PC-9 (cell line): Measurements from ENCODE around the gene FDPS. TPM values are rescaled to one million over a fixed set of nuclear protein-coding genes. Genes with fewer than 3 reads are reported as not detected.

ENCODE experiments used
- BruUV-seq: library from RNA; stranded (reverse); fragments of 400-500 nt; replicated peaks from 2 replicates; lab custom pipeline; 2021; lab: Mats Ljungman, UMichigan
- CTCF ChIA-PET: fragments of 300-600 bp; sonication (Branson Sonifier 250); formaldehyde crosslinking; loops from one replicate; lab custom pipeline; 2022; ENCODE audit warnings: antibody characterized with exemption; lab: Charles Lee
- POLR2A ChIA-PET: fragments of 300-600 bp; sonication (Branson Sonifier 250); formaldehyde crosslinking; loops from one replicate; lab custom pipeline; 2022; ENCODE audit warnings: antibody characterized with exemption; ENCODE audit not compliant: unreplicated experiment; lab: Charles Lee
- DNase-seq, 2 experiments: peaks; one replicate each; pipeline versions ENCODE4 v3.0.0 to v3.0.0-alpha.2; 2015 to 2022; ENCODE audit warnings: mixed read lengths in 1 of 2
- H2AFZ ChIP-seq: fragments of 200-600 bp; sonication (generic); 2 replicates; pipeline ENCODE4 v1.8.1; 2017; ENCODE audit warnings: antibody characterized with exemption
- H3F3A ChIP-seq: fragments of 200-600 bp; sonication (generic); 2 replicates; pipeline ENCODE4 v1.8.1; 2017; ENCODE audit warnings: antibody characterized with exemption, mild to moderate bottlenecking, low read depth; ENCODE audit not compliant: insufficient read depth
- H3K27ac ChIP-seq: fragments of 200-600 bp; sonication (generic); 2 replicates; pipeline ENCODE4 v1.6.1; 2016; ENCODE audit warnings: mixed run types
- H3K27me3 ChIP-seq: fragments of 200-600 bp; sonication (generic); 2 replicates; pipeline ENCODE4 v1.6.1; 2016; ENCODE audit warnings: low read depth, mixed run types; ENCODE audit not compliant: insufficient read depth
- H3K36me3 ChIP-seq: fragments of 200-600 bp; sonication (generic); 2 replicates; pipeline ENCODE4 v1.6.1; 2016; ENCODE audit warnings: low read depth, mixed run types
- H3K4me1 ChIP-seq: fragments of 200-600 bp; sonication (generic); replicated peaks from 2 replicates; pipeline ENCODE4 v1.6.1; 2016; ENCODE audit warnings: mixed run types; ENCODE audit not compliant: insufficient read depth
- H3K4me2 ChIP-seq: fragments of 200-600 bp; sonication (generic); 2 replicates; pipeline ENCODE4 v1.6.1; 2017; ENCODE audit warnings: mixed run types
- H3K4me3 ChIP-seq: fragments of 200-600 bp; sonication (generic); 2 replicates; pipeline ENCODE4 v1.6.1; 2016; ENCODE audit warnings: mixed run types
- H3K79me2 ChIP-seq: fragments of 200-600 bp; sonication (generic); 2 replicates; pipeline ENCODE4 v1.6.1; 2017; ENCODE audit warnings: low read depth, mixed run types
- H3K9me2 ChIP-seq: fragments of 200-600 bp; sonication (generic); 2 replicates; pipeline ENCODE4 v1.8.1; 2017; ENCODE audit warnings: mild to moderate bottlenecking; ENCODE audit not compliant: insufficient read depth
- H3K9me3 ChIP-seq: fragments of 200-600 bp; sonication (generic); 2 replicates; pipeline ENCODE4 v1.8.1; 2016; ENCODE audit warnings: low read depth; ENCODE audit not compliant: insufficient read depth
- H4K20me1 ChIP-seq: fragments of 200-600 bp; sonication (generic); 2 replicates; pipeline ENCODE4 v1.8.1; 2017; ENCODE audit not compliant: insufficient read depth
- EZH2 ChIP-seq: fragments of 200-600 bp; sonication (generic); IDR thresholded peaks from 2 replicates; pipeline ENCODE4 v1.8.0; 2017; ENCODE audit warnings: antibody characterized with exemption, low read depth
- intact Hi-C: fragments of 100-400 bp; cut with micrococcal nuclease; formaldehyde crosslinking; loops from one replicate; pipeline ENCODE4 v1.10.0; 2022; ENCODE audit not compliant: unreplicated experiment
- total RNA-seq: library from RNA; stranded (reverse); gene quantifications from 2 replicates; pipeline ENCODE4 v1.2.3, GENCODE V29; 2021
- TF ChIP-seq, protein P1 (sequence below): fragments of 200-600 bp; sonication (generic); conservative IDR thresholded peaks from 2 replicates; pipeline ENCODE4 v1.6.1; 2017; ENCODE audit warnings: mixed run types, antibody characterized with exemption, mild to moderate bottlenecking, moderate library complexity

The FDPS gene
- total RNA-seq, 1 experiment from 2014 or later = 568 TPM

GRCh38 chr1:155323729-155324036, 15.0 kb downstream of the FDPS start:
- H3K4me2 ChIP-seq = peak overlapping the region; percentile 98
- intact Hi-C loops = loop anchor here (1.0 to 5.0 kb wide), 8 partner anchors 15 to 351 kb away; partner anchors contain the start of genes CKS1B, FDPS, HCN3 and KRTCAP2
- peaks cover 36% of the 10 kb centered on the region for H3F3A ChIP-seq
- BruUV-seq = no TSS peak
- ChIA-PET CTCF (interaction anchor here (1.0 kb wide), 1 partner anchor 73 kb away, joined by 12 read pairs; no protein-coding TSS in a partner anchor), POLR2A (interaction anchor here (0.5 to 1.2 kb wide), 12 partner anchors 14 to 1333 kb away, joined by 3 to 24 read pairs (median 3); partner anchors contain the start of gene HCN3)
- H3K9me2 ChIP-seq = no peaks in the 10 kb centered on the region
- H3K27me3 ChIP-seq = no peaks in the 10 kb centered on the region
- TF ChIP-seq, protein P1, sequence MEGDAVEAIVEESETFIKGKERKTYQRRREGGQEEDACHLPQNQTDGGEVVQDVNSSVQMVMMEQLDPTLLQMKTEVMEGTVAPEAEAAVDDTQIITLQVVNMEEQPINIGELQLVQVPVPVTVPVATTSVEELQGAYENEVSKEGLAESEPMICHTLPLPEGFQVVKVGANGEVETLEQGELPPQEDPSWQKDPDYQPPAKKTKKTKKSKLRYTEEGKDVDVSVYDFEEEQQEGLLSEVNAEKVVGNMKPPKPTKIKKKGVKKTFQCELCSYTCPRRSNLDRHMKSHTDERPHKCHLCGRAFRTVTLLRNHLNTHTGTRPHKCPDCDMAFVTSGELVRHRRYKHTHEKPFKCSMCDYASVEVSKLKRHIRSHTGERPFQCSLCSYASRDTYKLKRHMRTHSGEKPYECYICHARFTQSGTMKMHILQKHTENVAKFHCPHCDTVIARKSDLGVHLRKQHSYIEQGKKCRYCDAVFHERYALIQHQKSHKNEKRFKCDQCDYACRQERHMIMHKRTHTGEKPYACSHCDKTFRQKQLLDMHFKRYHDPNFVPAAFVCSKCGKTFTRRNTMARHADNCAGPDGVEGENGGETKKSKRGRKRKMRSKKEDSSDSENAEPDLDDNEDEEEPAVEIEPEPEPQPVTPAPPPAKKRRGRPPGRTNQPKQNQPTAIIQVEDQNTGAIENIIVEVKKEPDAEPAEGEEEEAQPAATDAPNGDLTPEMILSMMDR = no peak
- TF ChIP-seq EZH2 = no peak
- H3K79me2 ChIP-seq = 0 out of 2 replicates have a peak, but pooled peaks cover 4% of the 10 kb centered on the region
- H3K27ac ChIP-seq = peak overlapping the region; percentile 49
- peak; percentile 79 to 90 for DNase-seq
- peak overlapping the region; percentile 96 for H3K4me3 ChIP-seq
- H3K36me3 ChIP-seq = peaks cover under 1% of the 10 kb centered on the region; the same call in 1 of the 2 replicates
- no peaks in the 10 kb centered on the region; the same call in none of the 2 replicates for H4K20me1 ChIP-seq
- peaks cover 9% of the 10 kb centered on the region; the same call in 1 of the 2 replicates for H3K4me1 ChIP-seq
- H2AFZ ChIP-seq = peak overlapping the region; percentile 100
- no peaks in the 10 kb centered on the region for H3K9me3 ChIP-seq

- Histone ChIP-seq H3K4me1 (peaks cover 9% of the 10 kb centered on the region; the same call in 1 of the 2 replicates), H3K9me3 (no peaks in the 10 kb centered on the region), H3K4me2 (peak overlapping the region; percentile 98), H3K79me2 (0 out of 2 replicates have a peak, but pooled peaks cover 4% of the 10 kb centered on the region), H3K27ac (peak overlapping the region; percentile 49), H3F3A (peaks cover 31% of the 10 kb centered on the region), H4K20me1 (no peaks in the 10 kb centered on the region; the same call in none of the 2 replicates), H3K27me3 (no peaks in the 10 kb centered on the region), H3K9me2 (no peaks in the 10 kb centered on the region), H2AFZ (peak overlapping the region; percentile 100), H3K4me3 (peak overlapping the region; percentile 96), H3K36me3 (peaks cover 4% of the 10 kb centered on the region; the same call in 1 of the 2 replicates)
- no TSS peak for BruUV-seq
- CTCF ChIA-PET = interaction anchor here (1.0 kb wide), 1 partner anchor 73 kb away, joined by 12 read pairs; no protein-coding TSS in a partner anchor
- intact Hi-C loops = loop anchor here (2.0 to 5.0 kb wide), 4 partner anchors 62 to 352 kb away; partner anchors contain the start of genes CKS1B, SCAMP3 and SHC1
- DNase-seq = peak; percentile 86 to 96
- no peak for TF ChIP-seq EZH2
- TF ChIP-seq, protein P1 = no peak
- POLR2A ChIA-PET = interaction anchor here (0.5 to 1.2 kb wide), 11 partner anchors 14 to 1334 kb away, joined by 3 to 24 read pairs (median 3); partner anchors contain the start of gene HCN3
Observed at GRCh38 chr1:155324037-155324716, 15.5 kb downstream of the FDPS start.
